IMR-90 (cell line): ENCODE data around the gene SLIT1.

Source experiments
- CEBPB ChIP-seq: IDR thresholded peaks from 2 replicates; pipeline ENCODE4 v1.6.1; 2012; ENCODE audit warnings: low read depth, low read length, improper control_type of control experiment
- CHD1 ChIP-seq: IDR thresholded peaks from 2 replicates; pipeline ENCODE4 v1.6.1; 2012; ENCODE audit warnings: low read depth, low read length, improper control_type of control experiment
- MXI1 ChIP-seq: IDR thresholded peaks from 2 replicates; pipeline ENCODE4 v1.6.1; 2012; ENCODE audit warnings: low read depth, mild to moderate bottlenecking, low read length, moderate library complexity, borderline replicate concordance
- NFE2L2 ChIP-seq: fragments of 150-350 bp; IDR thresholded peaks from 2 replicates; pipeline ENCODE4 v1.6.1; 2016; ENCODE audit warnings: low read depth, mild to moderate bottlenecking, low read length
- POLR2A ChIP-seq: IDR thresholded peaks from 2 replicates; pipeline ENCODE4 v1.6.1; 2012; ENCODE audit warnings: mild to moderate bottlenecking, low read depth, low read length
- RAD21 ChIP-seq: IDR thresholded peaks from 2 replicates; pipeline ENCODE4 v1.6.1; 2012; ENCODE audit warnings: low read length, improper control_type of control experiment
- RCOR1 ChIP-seq: IDR thresholded peaks from 2 replicates; pipeline ENCODE4 v1.6.1; 2012; ENCODE audit warnings: mild to moderate bottlenecking, low read length, improper control_type of control experiment; ENCODE audit not compliant: insufficient replicate concordance
- RFX5 ChIP-seq: IDR thresholded peaks from 2 replicates; pipeline ENCODE4 v1.8.0; 2012; ENCODE audit warnings: low read depth, mild to moderate bottlenecking, low read length, moderate library complexity
- SMC3 ChIP-seq: fragments of 150-350 bp; IDR thresholded peaks from 2 replicates; pipeline ENCODE4 v1.6.1; 2016; ENCODE audit warnings: low read depth, mild to moderate bottlenecking, antibody characterized with exemption, low read length, moderate library complexity
- TF ChIP-seq, protein P1 (sequence below): conservative IDR thresholded peaks from 2 replicates; pipeline ENCODE4 v1.5.1; 2012; ENCODE audit warnings: mild to moderate bottlenecking, low read depth, low read length, improper control_type of control experiment
- TF ChIP-seq, protein P2 (sequence below): fragments of 150-350 bp; IDR thresholded peaks from 2 replicates; pipeline ENCODE4 v1.6.1; 2016; ENCODE audit warnings: low read depth, mild to moderate bottlenecking, low read length, moderate library complexity, borderline replicate concordance

DNA sequence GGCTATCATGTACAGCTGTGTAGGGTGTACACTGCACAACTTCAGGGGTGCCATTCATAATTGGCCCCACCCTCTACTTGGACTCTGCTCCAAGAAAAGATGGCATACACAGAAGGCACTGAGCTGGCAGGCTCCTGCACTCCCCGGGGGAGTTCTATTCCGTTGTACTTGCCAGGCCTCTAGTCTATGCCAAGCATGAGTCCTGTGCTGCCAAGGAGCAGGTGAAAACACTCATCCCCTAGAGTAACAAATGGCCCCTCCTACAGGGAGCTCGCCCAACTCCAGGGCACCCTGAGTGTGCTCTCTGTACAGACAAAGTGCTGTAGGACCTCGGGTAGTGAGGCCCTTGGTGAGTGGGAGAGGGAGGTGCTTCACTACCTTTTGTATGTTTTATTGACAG, 127.2 kb downstream of the SLIT1 start:
- TF ChIP-seq RFX5 (no peak), RCOR1 (no peak), POLR2A (no peak), SMC3 (no peak), MXI1 (no peak), CEBPB (no peak), CHD1 (no peak), NFE2L2 (no peak), RAD21 (no peak)
- TF ChIP-seq, protein P1, sequence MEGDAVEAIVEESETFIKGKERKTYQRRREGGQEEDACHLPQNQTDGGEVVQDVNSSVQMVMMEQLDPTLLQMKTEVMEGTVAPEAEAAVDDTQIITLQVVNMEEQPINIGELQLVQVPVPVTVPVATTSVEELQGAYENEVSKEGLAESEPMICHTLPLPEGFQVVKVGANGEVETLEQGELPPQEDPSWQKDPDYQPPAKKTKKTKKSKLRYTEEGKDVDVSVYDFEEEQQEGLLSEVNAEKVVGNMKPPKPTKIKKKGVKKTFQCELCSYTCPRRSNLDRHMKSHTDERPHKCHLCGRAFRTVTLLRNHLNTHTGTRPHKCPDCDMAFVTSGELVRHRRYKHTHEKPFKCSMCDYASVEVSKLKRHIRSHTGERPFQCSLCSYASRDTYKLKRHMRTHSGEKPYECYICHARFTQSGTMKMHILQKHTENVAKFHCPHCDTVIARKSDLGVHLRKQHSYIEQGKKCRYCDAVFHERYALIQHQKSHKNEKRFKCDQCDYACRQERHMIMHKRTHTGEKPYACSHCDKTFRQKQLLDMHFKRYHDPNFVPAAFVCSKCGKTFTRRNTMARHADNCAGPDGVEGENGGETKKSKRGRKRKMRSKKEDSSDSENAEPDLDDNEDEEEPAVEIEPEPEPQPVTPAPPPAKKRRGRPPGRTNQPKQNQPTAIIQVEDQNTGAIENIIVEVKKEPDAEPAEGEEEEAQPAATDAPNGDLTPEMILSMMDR: no peak
- TF ChIP-seq, protein P2, sequence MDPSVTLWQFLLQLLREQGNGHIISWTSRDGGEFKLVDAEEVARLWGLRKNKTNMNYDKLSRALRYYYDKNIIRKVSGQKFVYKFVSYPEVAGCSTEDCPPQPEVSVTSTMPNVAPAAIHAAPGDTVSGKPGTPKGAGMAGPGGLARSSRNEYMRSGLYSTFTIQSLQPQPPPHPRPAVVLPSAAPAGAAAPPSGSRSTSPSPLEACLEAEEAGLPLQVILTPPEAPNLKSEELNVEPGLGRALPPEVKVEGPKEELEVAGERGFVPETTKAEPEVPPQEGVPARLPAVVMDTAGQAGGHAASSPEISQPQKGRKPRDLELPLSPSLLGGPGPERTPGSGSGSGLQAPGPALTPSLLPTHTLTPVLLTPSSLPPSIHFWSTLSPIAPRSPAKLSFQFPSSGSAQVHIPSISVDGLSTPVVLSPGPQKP: no peak
